ENCODE results near the gene KAT5. TPM values are rescaled to one million over a fixed set of nuclear protein-coding genes. Genes with fewer than 3 reads are reported as not detected.
A peak's percentile ranks its signal among the peaks of the same experiment; 100 is the strongest.
"Not testable (repeated sequence)": the region's sequence is repeated elsewhere in the genome, so short reads cannot be mapped to it uniquely, and the experiment has no call there.

Gene KAT5
- total RNA-seq, 1 donor = 44.2 TPM

DNA sequence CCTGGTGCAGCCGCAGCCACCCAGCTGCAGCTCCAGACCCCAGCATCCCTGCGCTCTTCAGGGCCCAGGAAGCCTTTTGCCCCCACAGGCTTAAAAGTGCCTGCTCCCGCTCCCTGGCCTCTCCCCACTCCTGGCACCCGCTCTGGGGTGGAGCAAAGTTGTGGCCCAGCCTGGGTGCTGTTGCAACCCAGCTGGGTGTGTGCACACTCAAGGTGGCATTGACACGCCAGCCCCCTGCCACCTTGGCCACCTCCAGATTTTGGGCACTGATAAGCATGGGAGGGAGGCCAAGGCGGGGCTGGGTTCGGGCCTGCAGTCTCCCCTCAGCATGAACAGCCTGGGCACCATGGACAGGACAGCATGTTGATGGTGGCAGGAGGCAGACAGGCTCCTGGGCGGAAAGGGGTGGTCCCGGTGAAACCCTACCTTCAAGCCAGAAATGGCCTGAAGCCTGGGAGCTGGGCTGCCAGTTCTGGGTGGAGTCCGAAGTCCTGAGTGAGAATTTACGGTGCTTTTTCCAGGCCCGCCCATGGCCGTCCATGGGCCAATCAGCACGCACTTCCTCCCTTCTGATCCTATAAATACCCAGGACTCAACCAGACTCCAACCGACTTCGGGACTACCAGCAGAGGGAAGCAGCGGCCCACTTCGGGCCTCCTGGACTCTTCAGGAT lies 32.1 kb downstream of the KAT5 start:
- Histone ChIP-seq H3K4me3 (ENCODE audit: insufficient read depth, low read length) (no peak overlapping the region), H2AFZ (ENCODE audit: low read length) (no peak overlapping the region), H3K27ac (ENCODE audit: low read depth, low read length) (no peak overlapping the region), H3K4me2 (ENCODE audit: insufficient read depth, low read length) (no peak overlapping the region), H3K9me3 (ENCODE audit: low read depth, low read length) (no peaks in the 10 kb centered on the region), H3K4me1 (ENCODE audit: insufficient read depth, low read length) (no peaks in the 10 kb centered on the region), H3K27me3 (ENCODE audit: insufficient read depth, low read length) (peaks cover 4% of the 10 kb centered on the region), H4K20me1 (ENCODE audit: insufficient read depth, low read length) (no peaks in the 10 kb centered on the region), H3K79me2 (ENCODE audit: insufficient read depth, low read length) (no peaks in the 10 kb centered on the region), H3K36me3 (ENCODE audit: insufficient read depth, low read length) (no peaks in the 10 kb centered on the region)
- no peak for DNase-seq (ENCODE audit: insufficient read length, low spot score, missing footprints)
- TF ChIP-seq, protein P1, sequence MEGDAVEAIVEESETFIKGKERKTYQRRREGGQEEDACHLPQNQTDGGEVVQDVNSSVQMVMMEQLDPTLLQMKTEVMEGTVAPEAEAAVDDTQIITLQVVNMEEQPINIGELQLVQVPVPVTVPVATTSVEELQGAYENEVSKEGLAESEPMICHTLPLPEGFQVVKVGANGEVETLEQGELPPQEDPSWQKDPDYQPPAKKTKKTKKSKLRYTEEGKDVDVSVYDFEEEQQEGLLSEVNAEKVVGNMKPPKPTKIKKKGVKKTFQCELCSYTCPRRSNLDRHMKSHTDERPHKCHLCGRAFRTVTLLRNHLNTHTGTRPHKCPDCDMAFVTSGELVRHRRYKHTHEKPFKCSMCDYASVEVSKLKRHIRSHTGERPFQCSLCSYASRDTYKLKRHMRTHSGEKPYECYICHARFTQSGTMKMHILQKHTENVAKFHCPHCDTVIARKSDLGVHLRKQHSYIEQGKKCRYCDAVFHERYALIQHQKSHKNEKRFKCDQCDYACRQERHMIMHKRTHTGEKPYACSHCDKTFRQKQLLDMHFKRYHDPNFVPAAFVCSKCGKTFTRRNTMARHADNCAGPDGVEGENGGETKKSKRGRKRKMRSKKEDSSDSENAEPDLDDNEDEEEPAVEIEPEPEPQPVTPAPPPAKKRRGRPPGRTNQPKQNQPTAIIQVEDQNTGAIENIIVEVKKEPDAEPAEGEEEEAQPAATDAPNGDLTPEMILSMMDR (IDR thresholded peaks at IDR 0.05; ENCODE audit: extremely low read depth, low read depth, low read length) = peak; percentile 61

DNA sequence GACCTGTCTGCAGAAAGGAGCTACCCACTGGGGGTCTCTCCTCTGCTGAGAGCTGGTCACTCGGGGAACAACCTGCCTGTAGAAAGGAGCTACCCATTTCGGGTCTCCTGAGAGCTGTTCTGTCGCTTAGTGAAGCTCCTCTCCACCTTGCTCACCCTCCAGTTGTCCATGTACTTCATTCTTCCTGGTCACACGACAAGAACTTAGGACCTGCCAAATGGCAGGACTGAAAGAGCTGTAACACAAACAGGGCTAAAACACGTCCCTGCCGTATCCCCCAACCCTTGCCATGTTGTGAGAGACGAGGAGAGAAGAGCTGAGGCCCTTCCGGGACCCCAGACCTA lies 32.6 kb downstream of the KAT5 start:
- no peaks in the 10 kb centered on the region for H3K79me2 ChIP-seq (ENCODE audit: insufficient read depth, low read length)
- no peaks in the 10 kb centered on the region for H3K36me3 ChIP-seq (ENCODE audit: insufficient read depth, low read length)
- no peak for DNase-seq (ENCODE audit: insufficient read length, low spot score, missing footprints)
- no peak overlapping the region for H2AFZ ChIP-seq (ENCODE audit: low read length)
- no peaks in the 10 kb centered on the region for H4K20me1 ChIP-seq (ENCODE audit: insufficient read depth, low read length)
- H3K4me3 ChIP-seq (ENCODE audit: insufficient read depth, low read length) = no peak overlapping the region
- no peaks in the 10 kb centered on the region for H3K4me1 ChIP-seq (ENCODE audit: insufficient read depth, low read length)
- H3K27me3 ChIP-seq (ENCODE audit: insufficient read depth, low read length) = peaks cover 9% of the 10 kb centered on the region
- H3K27ac ChIP-seq (ENCODE audit: low read depth, low read length) = no peak overlapping the region
- H3K9me3 ChIP-seq (ENCODE audit: low read depth, low read length) = no peaks in the 10 kb centered on the region
- no peak overlapping the region for H3K4me2 ChIP-seq (ENCODE audit: insufficient read depth, low read length)
- TF ChIP-seq, protein P1 (IDR thresholded peaks at IDR 0.05; ENCODE audit: extremely low read depth, low read depth, low read length) = no peak

DNA sequence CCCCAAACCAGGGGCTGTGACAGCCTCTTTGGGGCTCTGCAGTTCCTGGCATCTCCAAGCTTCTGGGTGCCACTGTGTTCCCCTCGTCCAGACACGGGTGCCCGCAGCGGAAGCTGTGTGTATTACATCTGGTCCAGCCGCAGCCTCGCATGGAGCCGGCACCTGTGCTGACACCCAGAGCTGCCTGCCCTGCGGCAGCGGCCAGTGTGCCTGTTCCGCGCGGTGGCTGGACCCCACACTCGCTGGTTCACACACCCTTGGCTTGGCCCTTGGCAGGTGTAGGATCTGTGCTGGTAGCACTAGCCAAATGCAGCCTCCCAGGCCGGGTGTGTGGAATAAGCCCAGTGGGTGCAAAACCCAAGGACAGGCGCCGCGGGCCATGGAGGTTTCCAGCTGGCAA lies 33.0 kb downstream of the KAT5 start:
- Histone ChIP-seq H3K9me3 (ENCODE audit: low read depth, low read length) (no peaks in the 10 kb centered on the region), H3K27me3 (ENCODE audit: insufficient read depth, low read length) (peaks cover 13% of the 10 kb centered on the region), H3K27ac (ENCODE audit: low read depth, low read length) (no peak overlapping the region), H3K4me2 (ENCODE audit: insufficient read depth, low read length) (no peak overlapping the region), H3K79me2 (ENCODE audit: insufficient read depth, low read length) (no peaks in the 10 kb centered on the region), H3K36me3 (ENCODE audit: insufficient read depth, low read length) (no peaks in the 10 kb centered on the region), H3K4me3 (ENCODE audit: insufficient read depth, low read length) (no peak overlapping the region), H2AFZ (ENCODE audit: low read length) (no peak overlapping the region), H3K4me1 (ENCODE audit: insufficient read depth, low read length) (no peaks in the 10 kb centered on the region), H4K20me1 (ENCODE audit: insufficient read depth, low read length) (no peaks in the 10 kb centered on the region)
- no peak for DNase-seq (ENCODE audit: insufficient read length, low spot score, missing footprints)
- TF ChIP-seq, protein P1 (IDR thresholded peaks at IDR 0.05; ENCODE audit: extremely low read depth, low read depth, low read length) = no peak

DNA sequence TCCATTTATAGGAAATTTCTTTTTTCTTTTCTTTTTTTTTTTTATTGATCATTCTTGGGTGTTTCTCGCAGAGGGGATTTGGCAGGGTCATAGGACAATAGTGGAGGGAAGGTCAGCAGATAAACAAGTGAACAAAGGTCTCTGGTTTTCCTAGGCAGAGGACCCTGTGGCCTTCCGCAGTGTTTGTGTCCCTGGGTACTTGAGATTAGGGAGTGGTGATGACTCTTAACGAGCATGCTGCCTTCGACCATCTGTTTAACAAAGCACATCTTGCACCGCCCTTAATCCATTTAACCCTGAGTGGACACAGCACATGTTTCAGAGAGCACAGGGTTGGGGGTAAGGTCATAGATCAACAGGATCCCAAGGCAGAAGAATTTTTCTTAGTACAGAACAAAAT lies 50.1 kb downstream of the KAT5 start:
- not testable (repeated sequence) for H3K27ac ChIP-seq (ENCODE audit: low read depth, low read length); H2AFZ ChIP-seq (ENCODE audit: low read length); H3K4me3 ChIP-seq (ENCODE audit: insufficient read depth, low read length); H3K9me3 ChIP-seq (ENCODE audit: low read depth, low read length); H3K36me3 ChIP-seq (ENCODE audit: insufficient read depth, low read length); H3K4me2 ChIP-seq (ENCODE audit: insufficient read depth, low read length); H3K4me1 ChIP-seq (ENCODE audit: insufficient read depth, low read length); H3K27me3 ChIP-seq (ENCODE audit: insufficient read depth, low read length); DNase-seq (ENCODE audit: insufficient read length, low spot score, missing footprints); H3K79me2 ChIP-seq (ENCODE audit: insufficient read depth, low read length); H4K20me1 ChIP-seq (ENCODE audit: insufficient read depth, low read length)

DNA sequence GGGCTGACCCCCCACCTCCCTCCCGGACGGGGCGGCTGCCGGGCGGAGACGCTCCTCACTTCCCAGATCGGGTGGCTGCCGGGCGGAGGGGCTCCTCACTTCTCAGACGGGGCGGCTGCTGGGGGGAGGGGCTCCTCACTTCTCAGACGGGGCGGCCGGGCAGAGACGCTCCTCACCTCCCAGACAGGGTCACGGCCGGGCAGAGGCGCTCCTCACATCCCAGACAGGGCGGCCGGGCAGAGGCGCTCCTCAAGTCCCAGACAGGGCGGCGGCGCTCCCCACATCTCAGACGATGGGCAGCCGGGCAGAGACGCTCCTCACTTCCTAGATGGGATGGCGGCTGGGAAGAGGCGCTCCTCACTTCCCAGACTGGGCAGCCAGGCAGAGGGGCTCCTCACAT lies 50.8 kb downstream of the KAT5 start:
- not testable (repeated sequence) for H4K20me1 ChIP-seq (ENCODE audit: insufficient read depth, low read length); H3K27me3 ChIP-seq (ENCODE audit: insufficient read depth, low read length); H3K36me3 ChIP-seq (ENCODE audit: insufficient read depth, low read length); DNase-seq (ENCODE audit: insufficient read length, low spot score, missing footprints); H3K4me2 ChIP-seq (ENCODE audit: insufficient read depth, low read length); H3K27ac ChIP-seq (ENCODE audit: low read depth, low read length); H3K9me3 ChIP-seq (ENCODE audit: low read depth, low read length); H3K4me1 ChIP-seq (ENCODE audit: insufficient read depth, low read length); H2AFZ ChIP-seq (ENCODE audit: low read length); H3K79me2 ChIP-seq (ENCODE audit: insufficient read depth, low read length); H3K4me3 ChIP-seq (ENCODE audit: insufficient read depth, low read length)
